Measurements from ENCODE around the gene KIF26B.
A peak's percentile ranks its signal among the peaks of the same experiment; 100 is the strongest.

Gene KIF26B

DNA sequence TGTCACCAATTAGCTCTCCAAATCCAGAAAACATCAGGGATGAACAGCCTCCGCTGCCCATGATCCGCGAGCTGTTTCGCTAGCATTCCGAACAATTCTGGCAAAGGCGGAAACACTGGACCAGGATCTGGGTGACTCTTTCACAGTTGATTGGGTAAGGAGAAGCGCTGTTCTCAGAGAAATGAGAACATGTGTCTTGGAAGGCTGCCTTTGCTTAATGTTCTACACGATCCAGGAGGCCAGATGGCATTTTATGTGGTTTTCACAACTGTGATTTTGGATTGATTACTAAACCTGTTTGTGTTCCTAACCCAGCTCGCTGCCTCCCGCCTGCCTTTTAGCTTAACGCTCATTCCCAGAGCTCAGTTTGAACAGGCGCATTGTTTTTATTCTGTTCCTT, 144.0 kb downstream of the KIF26B start:
- TF ChIP-seq JUND (IDR thresholded peaks at IDR 0.05; ENCODE audit: low read depth): no peak
- in situ Hi-C loops (cut with HindIII; ENCODE audit: low pct_unique_long_range_greater_than_20kb, low sequenced_read_pairs): no loop called here
- DNase-seq (ENCODE audit: low read depth in 1 of 2, low spot score in 1 of 2): peak in 1 of 2 experiments; percentile 30

DNA sequence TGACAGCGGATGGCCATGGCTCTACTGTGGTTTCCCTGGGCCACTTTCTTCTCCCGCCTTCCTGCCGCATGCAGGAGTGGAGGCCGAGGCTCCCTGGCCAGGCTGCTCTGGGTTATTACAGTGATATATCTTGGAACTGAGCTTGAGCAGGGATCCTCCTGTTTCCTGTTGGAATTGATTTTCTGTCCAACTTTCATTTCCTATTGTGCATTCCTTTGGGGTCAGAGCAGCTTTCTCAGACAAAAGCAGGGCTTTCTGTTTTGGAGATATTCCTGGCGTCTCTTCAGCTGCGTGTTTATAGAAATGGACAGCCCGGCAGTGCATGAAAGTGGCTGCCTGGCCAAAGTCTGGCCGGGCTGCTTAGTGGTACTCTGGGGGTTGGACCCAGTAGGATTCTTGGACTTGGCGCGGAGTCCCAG, 146.4 kb downstream of the KIF26B start:
- DNase-seq (ENCODE audit: low read depth in 1 of 2, low spot score in 1 of 2): no peak
- in situ Hi-C loops (cut with HindIII; ENCODE audit: low pct_unique_long_range_greater_than_20kb, low sequenced_read_pairs): no loop called here
- no peak for TF ChIP-seq JUND (IDR thresholded peaks at IDR 0.05; ENCODE audit: low read depth)

DNA sequence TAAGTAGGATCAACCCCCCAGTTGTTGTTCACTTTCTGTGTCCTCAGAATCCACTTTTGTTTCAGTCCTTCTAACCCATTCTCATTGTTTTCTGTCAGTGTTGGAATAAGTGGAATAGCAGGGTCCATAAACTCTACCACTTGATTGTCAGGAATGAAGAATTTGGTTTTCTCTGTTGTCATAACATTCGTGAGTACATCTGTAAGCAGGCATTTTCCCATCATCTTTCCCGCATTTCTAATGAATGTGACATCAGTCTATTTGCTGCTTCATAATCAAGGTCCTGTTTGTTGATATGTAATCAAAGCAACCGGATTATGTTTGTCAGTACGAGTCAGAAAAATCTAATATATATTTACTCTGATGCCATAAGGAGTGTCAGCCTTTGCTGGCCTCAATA, 147.1 kb downstream of the KIF26B start:
- no peak for DNase-seq (ENCODE audit: low read depth in 1 of 2, low spot score in 1 of 2)
- no peak for TF ChIP-seq JUND (IDR thresholded peaks at IDR 0.05; ENCODE audit: low read depth)
- in situ Hi-C loops (cut with HindIII; ENCODE audit: low pct_unique_long_range_greater_than_20kb, low sequenced_read_pairs): no loop called here

DNA sequence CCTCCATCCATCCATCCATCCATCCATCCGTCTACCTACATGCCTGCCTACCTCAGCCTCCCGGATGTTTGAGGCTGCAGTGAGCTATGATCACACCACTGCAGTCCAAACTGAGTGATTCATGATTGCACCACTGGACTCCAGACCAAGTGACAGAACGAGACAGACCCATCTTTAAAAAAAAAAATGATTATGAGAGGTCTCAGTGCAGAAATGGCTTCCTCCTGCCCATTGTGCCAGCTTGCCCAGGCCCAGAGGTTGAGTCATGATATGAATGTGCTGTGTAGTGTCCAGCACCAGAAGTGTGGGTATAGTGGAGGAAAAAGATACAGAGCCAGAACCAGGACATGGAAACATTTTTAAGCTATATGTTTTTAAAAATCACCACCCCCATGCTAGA, 149.9 kb downstream of the KIF26B start:
- in situ Hi-C loops (cut with HindIII; ENCODE audit: low pct_unique_long_range_greater_than_20kb, low sequenced_read_pairs): no loop called here
- DNase-seq (ENCODE audit: low read depth in 1 of 2, low spot score in 1 of 2): no peak
- no peak for TF ChIP-seq JUND (IDR thresholded peaks at IDR 0.05; ENCODE audit: low read depth)

DNA sequence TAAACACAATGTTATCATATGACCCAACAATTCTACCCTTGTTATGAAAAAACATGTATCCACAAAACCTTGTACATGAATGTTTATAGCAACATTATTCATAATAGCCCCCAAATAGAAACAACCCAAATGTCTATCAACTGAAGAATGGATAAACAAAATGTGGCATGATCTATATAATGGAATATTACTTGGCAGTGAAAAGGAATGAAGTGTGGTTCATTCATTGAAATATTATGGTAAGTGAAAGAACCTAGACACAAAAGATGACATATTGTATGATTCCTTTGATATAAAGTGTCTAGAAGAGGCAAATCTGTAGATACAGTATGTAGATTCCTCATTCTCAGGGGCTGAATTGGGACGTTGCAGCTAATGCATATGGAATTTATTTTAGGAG, 151.2 kb downstream of the KIF26B start:
- TF ChIP-seq JUND (IDR thresholded peaks at IDR 0.05; ENCODE audit: low read depth): no peak

GRCh38 chr1:245306628-245307410, 152.0 kb downstream of the KIF26B start:
- in situ Hi-C loops (cut with HindIII; ENCODE audit: low pct_unique_long_range_greater_than_20kb, low sequenced_read_pairs): no loop called here
- TF ChIP-seq JUND (IDR thresholded peaks at IDR 0.05; ENCODE audit: low read depth): no peak
- no peak for DNase-seq (ENCODE audit: low read depth in 1 of 2, low spot score in 1 of 2)

More for the DNA sequence above, 151.2 kb downstream of the KIF26B start:
- in situ Hi-C loops (cut with HindIII; ENCODE audit: low pct_unique_long_range_greater_than_20kb, low sequenced_read_pairs): no loop called here
- DNase-seq (ENCODE audit: low read depth in 1 of 2, low spot score in 1 of 2): no peak

DNA sequence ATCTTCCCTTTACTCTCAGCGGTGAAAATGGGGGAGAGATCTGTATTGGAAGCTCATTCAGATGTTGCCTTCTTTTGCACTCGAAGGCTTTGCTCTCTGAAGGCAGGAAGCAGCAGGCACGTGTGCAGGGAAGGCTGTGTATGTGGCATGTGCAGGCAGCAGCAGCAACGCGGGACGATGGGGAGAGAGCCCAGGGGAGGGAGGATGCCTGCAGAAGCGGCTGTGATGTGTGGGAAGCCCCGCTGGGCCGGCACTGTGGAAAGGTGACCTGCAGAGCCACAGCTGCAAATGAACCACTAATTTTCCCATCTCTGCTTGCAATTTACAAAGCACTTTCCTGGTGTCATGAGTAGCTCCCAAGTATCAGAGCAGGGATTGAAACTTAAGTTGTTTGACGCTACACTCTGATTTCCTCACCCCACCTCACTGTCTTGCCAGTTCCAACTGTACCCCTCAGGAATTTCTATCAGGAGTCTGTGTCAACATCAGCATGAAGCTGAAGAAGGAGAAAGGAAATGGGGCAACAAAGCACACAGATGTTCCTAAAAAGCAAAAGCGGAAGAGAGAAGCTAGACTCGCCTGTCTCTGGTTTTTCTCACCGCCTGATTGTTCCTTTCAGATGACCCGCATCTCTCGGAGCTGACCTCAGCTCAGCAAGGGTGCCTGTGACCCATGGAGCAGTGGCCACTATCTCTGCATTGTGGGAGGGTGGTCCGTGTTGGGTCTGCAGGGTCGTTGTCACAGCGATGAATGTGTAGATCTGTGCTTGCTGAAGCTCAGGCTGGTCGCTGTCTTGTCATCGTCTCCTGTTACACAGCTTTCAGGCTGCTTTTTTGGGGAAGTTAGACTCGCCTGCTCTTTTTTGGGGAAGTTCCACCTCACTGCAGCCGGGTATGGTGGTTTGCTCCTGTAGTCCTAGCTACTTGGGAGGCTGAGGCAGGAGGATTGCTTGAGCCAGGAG, 156.1 kb downstream of the KIF26B start:
- in situ Hi-C loops (cut with HindIII; ENCODE audit: low pct_unique_long_range_greater_than_20kb, low sequenced_read_pairs): no loop called here
- DNase-seq (ENCODE audit: low read depth in 1 of 2, low spot score in 1 of 2): no peak
- no peak for TF ChIP-seq JUND (IDR thresholded peaks at IDR 0.05; ENCODE audit: low read depth)

- no peak for DNase-seq (ENCODE audit: low read depth in 1 of 2, low spot score in 1 of 2)
- in situ Hi-C loops (cut with HindIII; ENCODE audit: low pct_unique_long_range_greater_than_20kb, low sequenced_read_pairs): no loop called here
- TF ChIP-seq JUND (IDR thresholded peaks at IDR 0.05; ENCODE audit: low read depth): no peak
Observed at GRCh38 chr1:245311887-245312536, 157.2 kb downstream of the KIF26B start.

GRCh38 chr1:245313576-245313975, 158.8 kb downstream of the KIF26B start:
- no peak for DNase-seq (ENCODE audit: low read depth in 1 of 2, low spot score in 1 of 2)
- TF ChIP-seq JUND (IDR thresholded peaks at IDR 0.05; ENCODE audit: low read depth): no peak
- in situ Hi-C loops (cut with HindIII; ENCODE audit: low pct_unique_long_range_greater_than_20kb, low sequenced_read_pairs): no loop called here

DNA sequence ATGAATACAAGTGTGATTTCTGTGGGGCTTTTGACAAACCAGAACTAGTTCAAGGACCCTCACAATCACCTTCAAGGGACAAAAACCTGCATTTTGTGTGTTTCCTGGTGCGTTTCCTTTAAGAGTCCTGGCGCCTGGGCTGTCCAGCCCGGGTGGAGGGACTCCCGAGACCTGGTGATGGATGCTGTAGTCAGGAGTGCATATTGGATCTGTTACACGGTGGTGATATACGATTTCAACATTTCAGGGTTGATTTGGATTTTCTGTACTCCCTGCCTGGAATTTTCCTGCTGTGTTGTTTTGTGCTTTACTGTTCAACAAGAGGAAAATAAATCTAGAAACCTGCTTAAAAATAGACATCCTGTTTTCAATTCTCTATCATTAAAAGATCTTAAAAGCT, 162.0 kb downstream of the KIF26B start:
- no peak for DNase-seq (ENCODE audit: low read depth in 1 of 2, low spot score in 1 of 2)
- in situ Hi-C loops (cut with HindIII; ENCODE audit: low pct_unique_long_range_greater_than_20kb, low sequenced_read_pairs): no loop called here
- no peak for TF ChIP-seq JUND (IDR thresholded peaks at IDR 0.05; ENCODE audit: low read depth)

DNA sequence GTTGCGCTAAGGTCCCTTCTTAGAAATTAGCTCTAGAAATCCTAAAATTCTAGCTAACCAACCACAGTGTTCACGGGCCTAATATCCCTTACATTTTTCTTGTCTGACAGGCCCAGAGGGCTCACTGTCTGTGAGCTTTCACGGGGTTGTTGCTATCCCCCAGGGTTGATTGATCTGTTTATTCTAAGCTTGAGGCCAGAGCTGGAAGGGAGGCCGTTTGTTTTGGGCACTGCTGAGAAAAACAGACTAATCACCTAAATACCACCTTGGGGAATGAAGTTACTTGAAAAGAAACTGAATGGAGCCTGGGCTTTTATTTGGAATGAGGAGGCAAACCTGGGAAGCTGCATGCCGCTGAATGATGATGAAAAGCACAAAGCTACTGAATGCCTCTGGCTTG, 162.4 kb downstream of the KIF26B start:
- no peak for DNase-seq (ENCODE audit: low read depth in 1 of 2, low spot score in 1 of 2)
- no peak for TF ChIP-seq JUND (IDR thresholded peaks at IDR 0.05; ENCODE audit: low read depth)
- in situ Hi-C loops (cut with HindIII; ENCODE audit: low pct_unique_long_range_greater_than_20kb, low sequenced_read_pairs): no loop called here

DNA sequence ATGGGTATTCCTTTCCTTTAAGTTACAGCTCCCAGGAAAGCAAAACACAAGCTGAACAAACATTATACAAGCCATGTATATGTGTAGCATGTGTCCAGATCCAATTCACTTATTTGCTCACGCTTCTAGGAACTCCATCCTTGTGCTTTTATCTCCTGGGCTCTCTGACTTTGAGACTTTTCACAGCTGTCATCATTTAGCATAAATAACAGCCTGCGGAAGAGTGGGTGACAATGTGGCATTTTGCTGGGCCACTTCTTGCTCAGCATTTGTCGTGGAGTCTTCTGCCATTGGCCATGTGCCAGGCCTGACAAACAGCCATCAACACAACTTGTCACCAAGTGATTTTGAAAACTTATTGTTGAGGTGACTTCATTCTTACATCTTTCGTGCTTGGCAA, 164.3 kb downstream of the KIF26B start:
- in situ Hi-C loops (cut with HindIII; ENCODE audit: low pct_unique_long_range_greater_than_20kb, low sequenced_read_pairs): no loop called here
- no peak for TF ChIP-seq JUND (IDR thresholded peaks at IDR 0.05; ENCODE audit: low read depth)
- no peak for DNase-seq (ENCODE audit: low read depth in 1 of 2, low spot score in 1 of 2)
